ENCODE results near the gene NACC2. TPM values are rescaled to one million over a fixed set of nuclear protein-coding genes. Genes with fewer than 3 reads are reported as not detected.

NACC2 gene
- total RNA-seq, 4 donors from 2014 or later = 22.9 to 37.6 (median 24.8) TPM

DNA sequence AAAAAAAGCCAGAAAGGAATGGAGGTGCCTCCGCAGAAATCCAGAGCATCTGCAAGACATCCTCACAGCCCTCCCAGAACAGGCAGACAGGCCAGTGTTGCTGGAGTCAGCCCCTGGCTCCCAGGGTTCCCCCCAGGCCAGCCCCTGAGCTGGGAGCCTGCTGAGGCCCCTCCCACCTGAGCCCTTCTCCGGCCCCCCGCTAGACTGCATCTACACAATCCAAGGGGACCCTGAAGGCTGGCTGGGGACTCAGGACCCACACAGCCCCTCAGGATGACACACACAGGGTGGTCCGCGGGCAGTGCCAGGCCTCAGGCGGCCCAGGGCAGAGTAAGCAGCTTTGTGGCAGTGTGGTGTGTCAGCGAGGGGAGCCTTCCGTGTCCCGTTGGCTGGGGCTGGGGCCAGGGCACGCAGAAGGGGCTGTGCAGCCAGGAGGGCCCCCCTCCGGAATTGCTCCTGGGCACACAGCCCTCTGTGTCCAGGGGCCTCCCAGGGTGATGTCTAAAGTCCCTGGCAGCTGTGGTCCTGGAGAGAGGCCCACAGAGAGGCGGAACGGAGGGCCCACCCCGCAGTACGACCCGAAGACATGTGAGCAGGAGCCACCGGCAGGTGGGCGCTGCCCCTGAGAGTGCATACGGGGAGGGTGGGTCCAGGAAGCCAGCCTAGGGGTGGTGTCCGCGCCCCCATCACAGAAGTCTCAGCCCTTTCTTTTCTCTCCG, 20.7 kb upstream of the NACC2 start:
- ATAC-seq (ENCODE audit: low FRiP score) (no peak), DNase-seq (ENCODE audit: low spot score) (no peak)
- TF ChIP-seq, protein P1, sequence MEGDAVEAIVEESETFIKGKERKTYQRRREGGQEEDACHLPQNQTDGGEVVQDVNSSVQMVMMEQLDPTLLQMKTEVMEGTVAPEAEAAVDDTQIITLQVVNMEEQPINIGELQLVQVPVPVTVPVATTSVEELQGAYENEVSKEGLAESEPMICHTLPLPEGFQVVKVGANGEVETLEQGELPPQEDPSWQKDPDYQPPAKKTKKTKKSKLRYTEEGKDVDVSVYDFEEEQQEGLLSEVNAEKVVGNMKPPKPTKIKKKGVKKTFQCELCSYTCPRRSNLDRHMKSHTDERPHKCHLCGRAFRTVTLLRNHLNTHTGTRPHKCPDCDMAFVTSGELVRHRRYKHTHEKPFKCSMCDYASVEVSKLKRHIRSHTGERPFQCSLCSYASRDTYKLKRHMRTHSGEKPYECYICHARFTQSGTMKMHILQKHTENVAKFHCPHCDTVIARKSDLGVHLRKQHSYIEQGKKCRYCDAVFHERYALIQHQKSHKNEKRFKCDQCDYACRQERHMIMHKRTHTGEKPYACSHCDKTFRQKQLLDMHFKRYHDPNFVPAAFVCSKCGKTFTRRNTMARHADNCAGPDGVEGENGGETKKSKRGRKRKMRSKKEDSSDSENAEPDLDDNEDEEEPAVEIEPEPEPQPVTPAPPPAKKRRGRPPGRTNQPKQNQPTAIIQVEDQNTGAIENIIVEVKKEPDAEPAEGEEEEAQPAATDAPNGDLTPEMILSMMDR (IDR thresholded peaks at IDR 0.05) = no peak

DNA sequence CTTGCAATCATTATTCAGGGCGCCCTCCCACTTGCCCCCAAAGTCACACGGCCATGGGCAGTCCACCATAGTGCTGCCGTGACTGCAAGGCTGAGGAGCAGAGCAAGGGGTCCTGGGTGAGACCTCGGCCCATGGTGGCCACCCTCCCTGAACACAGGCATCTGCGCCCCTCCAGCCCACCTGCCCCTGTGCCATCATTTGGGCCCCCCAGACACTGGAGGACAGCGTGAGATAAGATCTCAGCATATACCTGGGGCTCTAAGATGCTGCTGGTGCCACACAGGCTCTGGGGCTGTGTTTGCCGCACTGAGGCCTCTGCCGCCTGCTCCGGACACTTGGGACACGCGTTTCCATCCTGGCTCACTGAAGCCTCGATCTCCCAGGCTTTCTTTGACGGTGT, 20.1 kb upstream of the NACC2 start:
- no peak for ATAC-seq (ENCODE audit: low FRiP score)
- no peak for DNase-seq (ENCODE audit: low spot score)
- TF ChIP-seq, protein P1 (IDR thresholded peaks at IDR 0.05) = no peak

DNA sequence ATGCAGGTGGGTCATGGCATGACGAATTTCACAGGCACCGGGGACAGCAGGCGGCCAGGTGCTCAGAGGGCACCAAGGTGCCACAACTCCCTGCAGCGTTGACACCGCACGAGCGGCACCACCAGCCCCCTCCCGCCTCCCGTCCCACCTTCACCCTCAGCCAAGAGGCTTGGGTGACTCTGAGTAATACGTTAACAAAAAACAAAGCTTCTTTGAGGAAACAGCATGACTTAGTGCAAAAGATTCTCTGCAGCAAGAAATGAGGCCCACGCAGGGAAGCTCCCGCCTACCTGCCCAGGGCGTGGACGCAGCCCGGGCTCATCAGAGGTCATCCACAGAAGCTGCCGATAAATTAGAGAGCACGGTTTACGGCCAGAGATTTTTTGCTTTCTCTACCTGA, 19.5 kb upstream of the NACC2 start:
- TF ChIP-seq, protein P1 (IDR thresholded peaks at IDR 0.05) = no peak
- no peak for DNase-seq (ENCODE audit: low spot score)
- ATAC-seq (ENCODE audit: low FRiP score) = no peak

DNA sequence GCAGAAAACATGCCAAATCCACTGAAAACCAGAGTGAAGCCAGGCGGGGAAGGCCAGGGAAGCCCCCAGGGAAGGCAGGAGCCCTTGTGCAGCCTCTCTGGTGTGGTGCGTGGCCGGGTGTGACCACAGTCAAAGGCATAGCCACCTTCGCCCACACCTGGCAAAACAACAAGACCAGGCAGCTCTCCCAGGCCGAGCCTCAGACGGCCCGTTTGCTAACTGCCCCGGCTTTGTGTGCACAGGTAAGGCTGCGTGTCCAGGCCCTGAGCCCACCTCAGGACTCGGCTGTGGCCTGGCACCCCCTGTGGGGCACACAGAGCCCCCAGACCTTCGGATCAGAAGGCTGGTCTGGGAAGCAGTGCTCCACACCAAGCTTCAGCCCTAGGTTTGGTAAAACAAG, 17.5 kb upstream of the NACC2 start:
- TF ChIP-seq, protein P1 (IDR thresholded peaks at IDR 0.05) = no peak
- no peak for DNase-seq (ENCODE audit: low spot score)
- no peak for ATAC-seq (ENCODE audit: low FRiP score)

DNA sequence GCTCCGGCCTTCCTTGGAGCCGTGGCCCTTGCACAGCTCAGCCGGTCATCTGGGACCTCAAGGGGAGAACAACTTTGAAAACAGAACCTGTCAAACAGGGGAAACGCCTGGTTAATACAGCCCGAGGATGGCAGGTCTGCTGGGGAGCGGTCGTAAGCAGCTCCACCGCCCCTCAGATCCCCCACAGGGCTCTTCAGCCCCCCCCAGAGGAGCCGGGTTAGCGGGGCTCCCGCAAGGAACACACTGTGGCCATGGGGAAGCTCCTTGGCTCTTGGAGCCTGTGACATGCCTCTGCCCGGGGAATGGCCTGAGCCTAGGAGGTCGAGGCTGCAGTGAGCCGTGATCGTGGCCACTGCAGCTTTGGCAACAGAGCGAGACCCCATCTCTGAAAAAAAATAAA, 16.8 kb upstream of the NACC2 start:
- ATAC-seq (ENCODE audit: low FRiP score) = no peak
- no peak for DNase-seq (ENCODE audit: low spot score)
- TF ChIP-seq, protein P1 (IDR thresholded peaks at IDR 0.05) = no peak

DNA sequence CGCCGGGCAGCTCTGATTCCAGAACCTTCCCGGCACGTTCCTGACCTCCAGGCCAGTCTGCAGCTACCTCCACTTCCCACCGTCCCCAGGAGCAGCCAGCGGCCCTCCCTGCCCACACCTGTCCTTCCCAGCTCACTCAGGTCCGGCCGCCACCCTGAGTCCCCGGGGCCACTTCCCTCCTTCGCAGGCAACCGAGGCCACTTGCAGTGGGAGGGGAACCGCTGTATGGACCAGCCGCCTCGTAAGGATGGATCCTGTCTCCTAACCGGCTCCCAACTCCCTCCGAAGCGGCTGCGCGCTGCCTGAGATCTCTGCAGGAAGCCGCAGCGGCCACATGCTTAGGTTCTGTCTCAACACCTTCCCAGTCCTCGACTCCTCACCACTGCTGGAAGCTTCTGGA, 16.1 kb upstream of the NACC2 start:
- ATAC-seq (ENCODE audit: low FRiP score) (no peak), DNase-seq (ENCODE audit: low spot score) (no peak)
- TF ChIP-seq, protein P1 (IDR thresholded peaks at IDR 0.05) = no peak

All from omental fat pad (tissue), 4 donors.